ENCODE results near the gene POTEG.
"Not testable (repeated sequence)": the region's sequence is repeated elsewhere in the genome, so short reads cannot be mapped to it uniquely, and the experiment has no call there.

POTEG gene

GRCh38 chr14:19434241-19434640 is at the start of gene POTEG:
Gene POTEG, minus strand, starts transcription at chr14:19434341. Its CDS starts 52 bp downstream, at chr14:19434289.
- not testable (repeated sequence) for DNase-seq

GRCh38 chr14:19482093-19482492 is 48.0 kb upstream of the POTEG start:
- not testable (repeated sequence) for DNase-seq

GRCh38 chr14:19481421-19481820 is 47.3 kb upstream of the POTEG start:
- not testable (repeated sequence) for DNase-seq

- DNase-seq: not testable (repeated sequence)
These were observed 46.4 kb upstream of the POTEG start for GRCh38 chr14:19480491-19480890.

- not testable (repeated sequence) for DNase-seq
These were observed 11.6 kb upstream of the POTEG start for GRCh38 chr14:19445761-19446160.

- DNase-seq: not testable (repeated sequence)
These were observed 5.7 kb upstream of the POTEG start for GRCh38 chr14:19439826-19440225.

- not testable (repeated sequence) for DNase-seq
These were observed 5.1 kb upstream of the POTEG start for GRCh38 chr14:19439219-19439618.

- not testable (repeated sequence) for DNase-seq
These were observed 2.9 kb upstream of the POTEG start for GRCh38 chr14:19437126-19437443.

GRCh38 chr14:19436311-19437125 is 2.4 kb upstream of the POTEG start:
- DNase-seq: not testable (repeated sequence)

- DNase-seq: not testable (repeated sequence)
These were observed 1.7 kb upstream of the POTEG start for GRCh38 chr14:19435852-19436251.

GRCh38 chr14:19434891-19435290 is 750 bp upstream of the POTEG start:
- not testable (repeated sequence) for DNase-seq

- not testable (repeated sequence) for DNase-seq
These were observed 376 bp downstream of the POTEG start for GRCh38 chr14:19433765-19434164.

GRCh38 chr14:19408519-19408918 is 25.6 kb downstream of the POTEG start:
- not testable (repeated sequence) for DNase-seq

- DNase-seq: not testable (repeated sequence)
These were observed 32.0 kb downstream of the POTEG start for GRCh38 chr14:19402097-19402496.

- not testable (repeated sequence) for DNase-seq
These were observed 39.4 kb downstream of the POTEG start for GRCh38 chr14:19394727-19395126.

- not testable (repeated sequence) for DNase-seq
These were observed 43.9 kb downstream of the POTEG start for GRCh38 chr14:19390230-19390629.

- not testable (repeated sequence) for DNase-seq
These were observed 45.4 kb downstream of the POTEG start for GRCh38 chr14:19388741-19389140.

- not testable (repeated sequence) for DNase-seq
These were observed 47.1 kb downstream of the POTEG start for GRCh38 chr14:19386996-19387395.

GRCh38 chr14:19386309-19386708 is 47.8 kb downstream of the POTEG start:
- DNase-seq: not testable (repeated sequence)

GRCh38 chr14:19384088-19384781 is 49.9 kb downstream of the POTEG start:
- DNase-seq: not testable (repeated sequence)

GRCh38 chr14:19383008-19383584 is 51.0 kb downstream of the POTEG start:
- not testable (repeated sequence) for DNase-seq

GRCh38 chr14:19380137-19380536 is 54.0 kb downstream of the POTEG start:
- DNase-seq: not testable (repeated sequence)

GRCh38 chr14:19374451-19374903 is 59.7 kb downstream of the POTEG start:
- not testable (repeated sequence) for DNase-seq

All from fibroblast of skin of right quadriceps (primary cell).